ENCODE data around the gene AVEN. TPM values are rescaled to one million over a fixed set of nuclear protein-coding genes. Genes with fewer than 3 reads are reported as not detected.

AVEN gene
- total and polyA plus RNA-seq, 2 of the 8 experiments (the other 6 are each of a cell fraction or from before 2014, with no cell fraction given) = 5.5 to 17.0 TPM

GRCh38 chr15:34065261-34065660 is 26.3 kb upstream of the AVEN start (continued):
- TF ChIP-seq, protein P1, sequence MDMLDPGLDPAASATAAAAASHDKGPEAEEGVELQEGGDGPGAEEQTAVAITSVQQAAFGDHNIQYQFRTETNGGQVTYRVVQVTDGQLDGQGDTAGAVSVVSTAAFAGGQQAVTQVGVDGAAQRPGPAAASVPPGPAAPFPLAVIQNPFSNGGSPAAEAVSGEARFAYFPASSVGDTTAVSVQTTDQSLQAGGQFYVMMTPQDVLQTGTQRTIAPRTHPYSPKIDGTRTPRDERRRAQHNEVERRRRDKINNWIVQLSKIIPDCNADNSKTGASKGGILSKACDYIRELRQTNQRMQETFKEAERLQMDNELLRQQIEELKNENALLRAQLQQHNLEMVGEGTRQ (IDR thresholded peaks at IDR 0.05; ENCODE audit: low read length) = no peak
- TF ChIP-seq FOSL1 (IDR thresholded peaks at IDR 0.05; ENCODE audit: insufficient read depth, low read depth, low read length) (no peak), TBP (IDR thresholded peaks at IDR 0.05; ENCODE audit: low read depth, low read length) (no peak), GABPA (IDR thresholded peaks at IDR 0.05; ENCODE audit: borderline replicate concordance, insufficient read depth, low read length) (no peak)

All from H1 (cell line).